ENCODE results near the gene TVP23A. TPM values are rescaled to one million over a fixed set of nuclear protein-coding genes. Genes with fewer than 3 reads are reported as not detected.

The TVP23A gene
- total RNA-seq (1 to 10 TPM in 3 of 7 donors, under 1 TPM in 3, not detected in 1; 0.42 to 2.2 (median 1.2) TPM), polyA plus RNA-seq (1 to 10 TPM in 1 of 3 donors, under 1 TPM in 2; 0.29 to 1.1 (median 0.72) TPM)
- long read RNA-seq, donor 1: 0 reads
- long read RNA-seq, donor 2, partial matches to known transcripts: 0 of 1 reads
- long read RNA-seq, donor 2, other reads (novel, unspliced or antisense): 0 of 1 reads

DNA sequence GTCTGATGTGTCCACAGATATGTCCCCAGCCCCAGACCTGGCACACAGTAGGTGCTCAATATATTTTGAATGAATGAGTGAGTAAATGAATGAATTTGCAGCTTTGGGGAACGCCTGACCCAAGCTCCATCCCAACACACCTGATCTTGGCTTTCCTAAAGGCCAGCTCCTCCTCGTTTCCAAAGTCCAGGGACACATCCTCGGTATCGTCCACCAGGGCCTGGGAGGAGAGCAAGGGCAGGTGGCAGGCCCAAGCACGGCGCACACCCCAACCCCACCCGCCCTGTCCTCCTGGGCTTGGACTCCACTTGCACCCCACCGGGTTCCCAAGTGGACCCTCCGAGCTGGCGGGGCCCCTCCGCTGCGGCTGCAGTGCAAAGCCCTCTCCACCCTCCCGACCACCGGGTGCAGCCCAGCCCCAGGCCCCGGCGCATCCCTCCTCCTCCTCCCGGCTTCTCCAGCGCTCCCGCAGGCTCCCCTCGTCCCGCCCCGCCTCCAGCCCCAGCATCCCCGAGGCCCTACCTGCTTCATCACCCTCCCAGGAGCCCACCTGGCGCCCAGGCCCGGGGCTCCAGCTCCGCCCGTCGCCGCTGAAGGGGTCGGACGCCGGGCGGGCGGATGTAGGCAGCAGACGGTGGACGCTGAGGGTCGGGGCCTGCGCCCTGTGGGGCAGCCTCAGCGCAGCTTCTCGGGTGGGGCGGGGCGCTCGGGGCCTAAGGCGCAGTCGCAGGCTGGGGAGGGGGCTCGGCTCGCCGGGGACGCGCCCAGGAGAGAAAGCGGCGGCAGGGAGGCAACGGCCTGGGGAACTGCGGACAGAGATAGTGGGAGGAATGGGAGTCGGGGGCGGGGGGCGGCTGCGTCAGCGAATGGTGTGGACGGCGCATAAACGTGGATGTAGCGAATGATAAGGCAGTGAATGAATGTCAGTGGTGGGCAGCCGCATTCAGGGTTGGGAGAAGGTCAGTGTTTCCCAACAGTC is at the start of gene TVP23A:
Gene TVP23A, minus strand, starts transcription at position 832 of the 979 bp plus-strand sequence. Its CDS starts 301 bp downstream, at position 531.
- H3K27me3 ChIP-seq (replicated peaks in 1 of 7): peaks cover 0 to 14% (median 0%) of the 10 kb centered on the region in 7 donors
- no peaks in the 10 kb centered on the region for H3K9me3 ChIP-seq
- H3K4me1 ChIP-seq: peaks cover 0 to 12% (median 0%) of the 10 kb centered on the region in 6 donors
- no peak for DNase-seq
- no peaks in the 10 kb centered on the region for H3K36me3 ChIP-seq
- intact Hi-C loops (cut with DNase I; ENCODE audit: low total_unique reads): no loop called here
- 38 to 55% (median 45%) methylated on average over 55 to 64 of the region's 64 CpGs for WGBS, 5 donors
- TF ChIP-seq POLR2AphosphoS5 (IDR thresholded peaks at IDR 0.05): no peak
- no peak for TF ChIP-seq POLR2A (IDR thresholded peaks at IDR 0.05)
- TF ChIP-seq, protein P1, sequence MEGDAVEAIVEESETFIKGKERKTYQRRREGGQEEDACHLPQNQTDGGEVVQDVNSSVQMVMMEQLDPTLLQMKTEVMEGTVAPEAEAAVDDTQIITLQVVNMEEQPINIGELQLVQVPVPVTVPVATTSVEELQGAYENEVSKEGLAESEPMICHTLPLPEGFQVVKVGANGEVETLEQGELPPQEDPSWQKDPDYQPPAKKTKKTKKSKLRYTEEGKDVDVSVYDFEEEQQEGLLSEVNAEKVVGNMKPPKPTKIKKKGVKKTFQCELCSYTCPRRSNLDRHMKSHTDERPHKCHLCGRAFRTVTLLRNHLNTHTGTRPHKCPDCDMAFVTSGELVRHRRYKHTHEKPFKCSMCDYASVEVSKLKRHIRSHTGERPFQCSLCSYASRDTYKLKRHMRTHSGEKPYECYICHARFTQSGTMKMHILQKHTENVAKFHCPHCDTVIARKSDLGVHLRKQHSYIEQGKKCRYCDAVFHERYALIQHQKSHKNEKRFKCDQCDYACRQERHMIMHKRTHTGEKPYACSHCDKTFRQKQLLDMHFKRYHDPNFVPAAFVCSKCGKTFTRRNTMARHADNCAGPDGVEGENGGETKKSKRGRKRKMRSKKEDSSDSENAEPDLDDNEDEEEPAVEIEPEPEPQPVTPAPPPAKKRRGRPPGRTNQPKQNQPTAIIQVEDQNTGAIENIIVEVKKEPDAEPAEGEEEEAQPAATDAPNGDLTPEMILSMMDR (IDR thresholded peaks at IDR 0.05 in 8 of 11, conservative IDR thresholded peaks at IDR 0.05 in 3 of 11): no peak
- H3K4me3 ChIP-seq: peak within 1 kb of the TSS in 1 of 8 donors; percentile 18
- H3K27ac ChIP-seq: no peak within 1 kb of the TSS

DNA sequence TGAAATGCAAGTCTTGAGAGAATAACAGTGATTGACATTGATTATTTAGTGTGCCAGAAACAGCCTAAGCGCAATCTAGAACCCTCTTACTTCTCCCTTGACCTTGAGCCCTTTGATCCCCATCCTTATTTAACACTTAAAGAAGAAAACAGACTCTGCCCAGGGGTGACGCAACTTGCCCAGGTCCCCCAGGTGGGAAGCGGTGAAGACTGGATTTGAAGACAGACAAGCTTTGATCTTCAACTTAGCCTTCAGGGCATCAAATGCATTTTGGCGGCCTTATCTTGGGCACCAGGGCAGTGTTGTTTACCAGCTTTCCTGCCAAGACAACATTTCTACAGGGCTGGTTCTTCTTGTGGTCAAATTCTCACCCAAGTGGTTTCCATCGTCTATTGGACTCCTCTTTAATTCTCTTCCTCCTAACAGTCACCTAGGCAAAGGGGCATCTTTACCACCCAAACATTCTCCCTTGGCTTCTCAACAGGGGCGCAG is 49.6 kb upstream of the TVP23A start:
- Histone ChIP-seq H3K9me3 (no peaks in the 10 kb centered on the region), H3K36me3 (no peaks in the 10 kb centered on the region), H3K4me3 (peak overlapping the region in 4 of 8 donors; percentile 1 to 56 (median 14)), H3K4me1 (peaks cover 37 to 81% (median 70%) of the 10 kb centered on the region in 6 donors), H3K27ac (peak overlapping the region; percentile 47 to 85 (median 77)), H3K27me3 (replicated peaks in 1 of 7) (no peaks in the 10 kb centered on the region)
- 46 to 56% (median 49%) methylated on average over 6 of the region's 6 CpGs for WGBS, 5 donors
- intact Hi-C loops (cut with DNase I; ENCODE audit: low total_unique reads): no loop called here
- peak; percentile 44 for DNase-seq
- TF ChIP-seq POLR2A (IDR thresholded peaks at IDR 0.05): no peak
- TF ChIP-seq, protein P1 (IDR thresholded peaks at IDR 0.05 in 8 of 11, conservative IDR thresholded peaks at IDR 0.05 in 3 of 11): no peak
- no peak for TF ChIP-seq POLR2AphosphoS5 (IDR thresholded peaks at IDR 0.05)

DNA sequence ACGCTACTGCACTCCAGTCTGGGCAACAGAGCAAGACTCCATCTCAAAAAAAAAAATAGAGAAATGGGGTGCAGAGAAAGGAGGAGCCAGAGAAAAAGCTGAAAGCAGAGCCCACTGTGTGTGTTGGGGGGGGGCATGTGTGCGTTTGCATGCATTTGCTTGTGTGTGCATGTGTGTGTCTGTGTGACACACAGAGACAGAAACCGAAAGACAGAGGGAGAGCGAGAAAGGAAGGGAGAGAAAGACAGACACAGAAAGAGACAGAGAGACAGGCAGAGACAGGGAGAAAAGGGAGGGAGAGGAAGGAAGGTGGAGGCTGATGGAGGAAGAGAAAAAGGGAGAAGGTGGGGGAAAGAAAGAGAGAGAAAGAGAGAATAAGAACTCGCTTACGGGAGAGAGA is 48.6 kb upstream of the TVP23A start:
- Histone ChIP-seq H3K36me3 (no peaks in the 10 kb centered on the region), H3K27ac (peak overlapping the region in 6 of 8 donors; percentile 46 to 85 (median 79)), H3K27me3 (replicated peaks in 1 of 7) (no peaks in the 10 kb centered on the region), H3K4me3 (peak overlapping the region in 1 of 8 donors; percentile 7), H3K4me1 (peaks cover 36 to 82% (median 63%) of the 10 kb centered on the region in 6 donors), H3K9me3 (no peaks in the 10 kb centered on the region)
- TF ChIP-seq POLR2AphosphoS5 (IDR thresholded peaks at IDR 0.05): no peak
- TF ChIP-seq POLR2A (IDR thresholded peaks at IDR 0.05): no peak
- TF ChIP-seq, protein P1 (IDR thresholded peaks at IDR 0.05 in 8 of 11, conservative IDR thresholded peaks at IDR 0.05 in 3 of 11): no peak
- WGBS, 5 donors: 60 to 80% (median 62%) methylated on average over 6 of the region's 6 CpGs
- intact Hi-C loops (cut with DNase I; ENCODE audit: low total_unique reads): no loop called here
- DNase-seq: no peak

All from spleen (tissue), 13 donors.